Stimulated activated CD4-positive, alpha-beta T cell treated with anti-CD3 and anti-CD28 coated beads, Interleukin-15, amount 100 ng/mL, for 48 hours (primary cell): ENCODE data around the gene CPE.
"Not testable (repeated sequence)": the region's sequence is repeated elsewhere in the genome, so short reads cannot be mapped to it uniquely, and the experiment has no call there.

Experiments
- DNase-seq, 2 donors: peaks; one replicate each; pipeline ENCODE4 v3.0.0-alpha.2; 2020; ENCODE audit warnings: low read depth in 2 of 2

Gene CPE

DNA sequence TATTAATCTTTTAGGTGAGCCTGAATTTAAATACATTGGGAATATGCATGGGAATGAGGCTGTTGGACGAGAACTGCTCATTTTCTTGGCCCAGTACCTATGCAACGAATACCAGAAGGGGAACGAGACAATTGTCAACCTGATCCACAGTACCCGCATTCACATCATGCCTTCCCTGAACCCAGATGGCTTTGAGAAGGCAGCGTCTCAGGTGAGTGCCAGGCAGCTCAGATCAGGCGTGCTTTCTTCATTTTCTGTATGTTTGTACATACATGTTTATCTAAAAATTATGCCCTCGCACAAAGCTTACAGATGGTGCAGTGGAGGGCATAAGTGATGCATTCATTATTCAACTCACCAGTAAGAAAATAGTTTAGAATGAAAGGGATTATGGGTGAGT, 85.6 kb downstream of the CPE start:
- no peak for DNase-seq

DNA sequence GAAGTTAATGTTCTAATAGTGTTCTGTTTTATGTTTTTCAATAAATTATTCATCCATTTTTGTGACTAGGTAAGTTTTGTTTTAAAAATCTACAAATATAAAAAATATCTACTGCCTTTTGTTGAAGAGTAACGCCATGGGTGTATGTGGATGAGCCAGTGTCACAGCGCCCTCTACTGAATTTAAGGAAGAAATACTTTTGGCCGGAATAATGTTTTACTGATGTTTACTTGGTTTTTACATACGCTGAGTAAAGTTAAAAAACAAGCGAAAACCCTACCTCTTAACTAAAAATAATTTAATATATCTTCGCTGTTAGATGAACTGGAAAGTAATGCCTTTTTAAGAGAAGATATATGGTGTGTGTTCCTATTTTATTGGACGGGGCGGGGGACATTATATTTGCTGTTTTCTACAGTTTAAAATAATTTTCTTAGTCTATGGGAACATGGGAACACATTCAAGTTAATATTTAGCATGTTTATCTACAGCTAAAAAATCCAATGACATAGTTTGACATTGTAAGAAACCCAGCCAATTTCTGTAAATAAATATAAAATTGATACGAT, 86.1 kb downstream of the CPE start:
- peak in 1 of 2 donors; percentile 1 for DNase-seq

DNA sequence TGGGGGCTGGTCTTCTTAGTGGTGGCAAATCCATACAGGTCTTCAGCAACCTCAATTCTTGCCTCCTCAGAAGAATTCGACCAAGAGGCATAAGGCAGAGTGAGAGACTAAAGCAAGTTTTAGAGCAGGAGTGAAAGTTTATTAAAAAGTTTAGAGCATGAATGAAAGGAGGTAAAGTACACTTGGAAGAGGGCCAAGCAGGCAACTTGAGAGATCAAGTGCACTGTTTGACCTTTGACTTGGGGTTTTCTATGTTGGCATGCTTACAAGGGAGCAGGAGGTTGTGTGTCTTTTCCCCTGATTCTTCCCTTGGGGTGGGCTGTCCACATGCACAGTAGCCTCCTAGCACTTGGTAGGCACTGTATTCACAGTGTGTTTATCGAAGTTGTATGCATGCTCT, 91.2 kb downstream of the CPE start:
- DNase-seq, result no peak

DNA sequence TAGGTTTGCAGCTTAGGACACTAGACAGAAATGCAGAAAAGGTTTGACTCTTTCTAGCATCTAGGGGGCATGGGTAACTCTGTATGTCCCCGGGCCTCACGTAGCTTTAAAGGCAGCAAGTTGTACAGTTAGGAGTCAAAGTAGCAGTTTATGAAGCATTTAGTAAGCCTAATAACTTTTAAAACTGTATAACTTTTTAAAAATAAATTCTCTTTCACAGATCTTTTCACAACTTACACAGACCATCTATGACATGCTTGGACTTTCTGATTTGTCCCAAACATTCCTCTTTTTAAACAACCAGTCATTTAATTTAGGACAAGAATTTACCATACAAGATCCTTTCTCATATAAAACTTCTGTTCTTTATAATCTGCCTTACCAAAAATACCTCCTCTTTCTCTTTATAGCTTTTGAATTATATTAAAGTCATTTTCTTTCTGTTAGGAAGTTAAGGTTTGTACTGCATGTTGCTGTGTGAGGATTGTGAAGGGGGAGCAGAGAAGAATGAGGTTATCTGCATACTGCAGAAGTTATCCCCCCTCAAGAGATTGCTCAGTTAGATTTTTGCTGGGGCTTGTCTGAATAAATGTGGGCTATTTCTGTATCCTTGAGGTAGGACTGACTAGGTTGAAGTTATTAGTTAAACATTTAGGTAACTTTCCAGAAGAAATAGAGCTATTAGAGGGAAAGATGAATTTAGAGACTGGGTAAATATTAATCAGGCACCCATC, 94.3 kb downstream of the CPE start:
- DNase-seq, result no peak

DNA sequence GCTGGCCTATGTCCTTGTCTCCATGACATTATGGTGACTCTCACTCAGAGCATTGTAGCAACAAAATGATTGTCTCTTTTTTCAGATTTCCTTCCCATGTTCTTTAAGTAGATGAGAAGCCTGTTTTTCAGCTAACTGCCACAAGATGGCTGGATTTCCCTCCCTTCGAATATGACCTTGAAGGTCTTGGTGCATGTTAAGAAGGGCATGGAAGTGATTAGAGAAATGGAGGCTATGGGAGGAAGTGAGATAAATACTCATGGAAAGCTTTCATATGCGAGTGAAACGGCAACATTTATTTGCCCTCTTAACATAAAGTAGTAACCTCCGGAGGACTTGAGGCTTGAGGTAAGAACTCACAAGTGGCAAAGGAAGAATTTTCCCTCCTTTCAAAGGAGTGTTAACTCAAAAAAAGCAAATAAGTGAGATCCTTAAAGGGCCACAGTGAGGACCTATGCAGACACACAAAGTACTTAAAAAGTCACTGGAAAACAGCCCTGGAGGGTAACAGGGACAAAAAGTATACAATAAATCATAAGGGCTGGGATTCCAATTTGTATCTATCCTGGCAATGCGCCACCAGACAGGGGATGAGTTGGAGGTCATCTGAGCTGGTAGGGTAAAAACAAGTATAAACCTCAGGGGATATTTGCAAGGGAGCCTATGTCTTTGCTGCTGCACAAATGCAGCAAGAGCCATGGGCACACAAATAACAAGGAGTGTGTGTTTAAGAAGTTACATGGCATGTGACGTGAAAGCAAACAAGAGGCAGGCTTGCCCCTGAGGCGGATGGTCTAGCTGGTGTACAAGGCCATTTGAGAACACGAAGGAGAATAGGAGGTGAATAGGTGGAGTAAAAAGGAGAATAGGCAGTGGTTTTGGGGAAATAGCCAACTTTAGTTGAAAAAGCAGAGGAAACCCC, 96.2 kb downstream of the CPE start:
- DNase-seq, result no peak

DNA sequence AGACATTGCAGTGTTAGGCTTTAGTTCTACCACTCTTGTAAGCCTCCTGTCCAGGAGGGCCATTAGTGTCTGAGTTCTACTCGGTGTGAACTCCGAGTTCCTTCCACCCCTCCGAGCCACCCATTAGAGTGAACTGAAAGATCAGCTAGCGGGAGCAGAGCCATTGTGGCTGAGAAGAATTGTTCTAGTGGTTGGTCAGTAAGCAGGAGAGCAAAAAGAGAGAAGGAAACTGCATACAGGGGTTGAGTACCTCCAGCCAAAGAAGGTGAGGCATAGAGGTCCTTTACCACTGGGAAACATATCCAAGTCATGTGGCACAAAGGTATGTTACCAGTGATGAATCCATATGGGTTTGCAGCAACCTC, 96.9 kb downstream of the CPE start:
- no peak for DNase-seq

DNA sequence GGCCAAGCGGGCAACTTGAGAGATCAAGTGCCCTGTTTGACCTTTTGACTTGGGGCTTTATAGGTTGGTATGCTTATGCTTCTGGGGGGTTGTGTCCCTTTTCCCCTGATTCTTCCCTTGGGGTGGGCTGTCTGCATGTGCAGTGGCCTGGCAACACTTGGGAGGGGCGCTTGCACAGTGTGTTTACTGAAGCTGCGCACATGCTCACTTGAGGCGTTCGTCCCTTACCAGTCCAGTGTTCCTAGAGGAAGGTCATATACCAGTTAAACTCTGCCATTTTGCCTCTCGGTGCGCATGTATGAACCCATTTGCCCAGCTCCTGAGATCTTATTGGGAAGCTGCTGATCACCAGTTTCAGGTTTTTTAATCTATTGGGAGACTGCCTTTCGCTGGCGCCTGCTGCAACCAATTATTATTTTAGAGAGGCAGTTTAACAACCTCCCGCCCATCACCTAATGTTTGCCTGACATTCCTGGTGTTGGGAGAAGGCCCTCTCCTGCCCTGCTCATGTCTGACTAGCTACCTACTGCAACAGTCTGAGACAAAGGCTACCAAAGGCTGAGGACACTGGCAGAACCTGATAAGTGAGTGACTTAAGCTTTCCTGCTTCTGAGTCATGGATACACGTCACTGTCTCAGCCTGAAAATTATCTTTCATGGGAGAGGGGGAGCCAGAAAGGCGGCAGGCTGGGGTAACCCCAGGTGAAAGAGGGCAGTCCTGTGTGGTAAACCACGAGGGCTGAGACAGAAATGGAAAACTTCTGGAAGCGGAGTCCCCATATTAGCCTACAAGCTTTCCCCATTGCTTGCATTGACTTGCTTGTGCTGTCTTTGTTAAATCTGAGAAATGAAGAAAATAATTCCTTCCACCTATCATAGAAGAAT, 97.6 kb downstream of the CPE start:
- DNase-seq, result no peak

DNA sequence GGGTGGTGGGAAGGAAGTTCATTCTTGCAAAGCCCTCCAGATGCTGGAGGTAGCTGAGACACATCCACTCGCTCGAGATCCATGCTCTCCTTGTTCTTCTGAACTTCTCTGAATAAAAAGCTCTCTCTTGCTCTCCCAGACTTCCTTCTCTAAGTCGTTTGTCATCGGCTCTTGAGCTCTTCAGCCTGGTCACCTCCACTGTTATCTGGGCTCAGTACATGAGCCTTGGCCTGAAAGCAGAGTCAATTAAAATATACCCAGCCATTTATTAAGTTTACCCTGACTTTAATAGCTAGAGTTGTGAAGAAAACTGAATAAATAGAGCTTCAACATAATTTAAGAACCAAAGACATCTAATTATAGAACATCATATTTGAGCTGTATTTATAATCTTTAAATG, 99.0 kb downstream of the CPE start:
- no peak for DNase-seq

DNA sequence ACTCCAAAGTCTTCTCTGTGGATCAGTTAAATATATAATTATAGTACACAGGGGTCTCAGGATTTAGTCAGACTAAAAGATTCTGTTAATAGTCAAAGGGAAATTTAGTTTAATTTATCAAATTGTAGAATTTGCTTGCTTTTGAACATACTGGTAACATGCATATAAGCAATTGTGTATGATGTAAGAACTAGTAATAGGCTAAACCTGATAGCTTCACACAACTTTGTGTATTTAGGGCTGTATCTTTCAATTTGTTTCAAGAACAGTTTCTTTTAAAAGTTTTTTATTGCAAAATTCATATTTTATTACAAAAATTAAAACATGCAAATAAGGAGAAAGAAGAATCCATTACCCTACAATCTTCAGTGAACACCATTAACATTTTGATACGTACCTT, 99.5 kb downstream of the CPE start:
- DNase-seq, result no peak

DNA sequence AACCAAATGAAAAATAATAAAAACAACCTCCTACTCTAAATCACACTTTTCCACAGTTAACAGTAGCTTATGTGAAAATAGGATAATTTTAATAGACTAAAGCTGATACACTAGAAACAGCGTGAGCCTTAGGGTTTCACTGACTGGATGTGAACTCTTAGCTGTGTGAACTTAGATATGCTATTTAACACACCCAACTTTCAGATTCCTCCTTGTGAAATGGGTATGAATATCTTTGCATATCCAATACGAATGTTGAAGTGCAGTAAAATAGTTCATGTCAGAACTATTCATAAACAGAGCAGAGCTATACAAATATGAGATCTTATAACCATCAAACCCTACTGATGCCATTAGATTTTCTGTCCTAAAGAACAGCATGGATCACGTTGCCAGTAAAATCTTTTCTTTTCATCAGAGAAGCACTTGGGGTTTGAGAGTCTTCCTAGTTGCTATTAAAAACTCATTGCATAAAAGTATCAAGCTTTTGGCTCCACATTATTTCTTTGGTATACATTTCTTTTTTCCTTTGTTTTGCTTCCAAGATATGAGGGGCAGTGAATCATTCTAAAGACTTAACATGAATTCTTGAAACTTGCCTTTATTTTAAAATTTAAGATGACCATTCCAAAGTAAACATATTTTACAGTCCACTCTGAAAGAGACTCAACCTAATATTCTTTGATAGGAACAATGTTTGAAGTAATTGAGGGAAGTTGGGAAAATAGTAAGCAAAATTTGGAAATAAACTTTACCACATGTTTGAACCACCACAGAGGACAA, 102.4 kb downstream of the CPE start:
- no peak for DNase-seq

DNA sequence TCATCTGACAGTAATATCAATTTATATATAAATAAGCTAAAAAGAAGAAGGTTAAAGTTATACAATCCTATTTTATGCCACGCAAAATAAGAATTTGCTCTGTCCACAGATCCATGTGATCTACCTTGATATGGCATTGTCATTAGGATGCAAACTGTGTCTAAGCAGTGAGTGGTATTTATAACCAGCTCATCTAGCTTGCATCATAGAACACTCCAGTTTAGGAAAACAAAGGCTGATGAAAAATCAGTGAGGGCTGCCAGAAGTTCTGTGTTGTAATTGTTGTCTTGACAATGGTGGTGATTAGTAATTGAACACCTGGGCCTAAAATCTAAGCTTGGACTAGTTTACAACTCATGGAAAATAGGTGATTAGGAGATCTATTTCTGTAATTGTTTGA, 111.0 kb downstream of the CPE start:
- DNase-seq, result no peak

DNA sequence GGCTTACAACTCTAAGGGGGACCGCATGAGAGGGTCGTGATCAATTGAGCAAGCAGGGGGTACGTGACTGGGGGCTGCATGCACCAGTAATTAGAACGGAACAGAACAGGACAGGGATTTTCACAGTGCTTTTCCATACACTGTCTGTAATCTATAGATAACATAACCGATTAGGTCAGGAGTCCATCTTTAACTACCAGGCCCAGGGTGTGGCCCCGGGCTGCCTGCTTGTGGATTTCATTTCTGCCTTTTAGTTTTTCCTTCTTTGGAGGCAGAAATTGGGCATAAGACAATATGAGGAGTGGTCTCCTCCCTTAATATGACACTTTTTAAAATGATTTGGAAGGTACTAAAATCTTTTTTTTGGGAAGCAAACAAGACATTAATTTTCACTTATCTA, 113.8 kb downstream of the CPE start:
- DNase-seq, result not testable (repeated sequence)

DNA sequence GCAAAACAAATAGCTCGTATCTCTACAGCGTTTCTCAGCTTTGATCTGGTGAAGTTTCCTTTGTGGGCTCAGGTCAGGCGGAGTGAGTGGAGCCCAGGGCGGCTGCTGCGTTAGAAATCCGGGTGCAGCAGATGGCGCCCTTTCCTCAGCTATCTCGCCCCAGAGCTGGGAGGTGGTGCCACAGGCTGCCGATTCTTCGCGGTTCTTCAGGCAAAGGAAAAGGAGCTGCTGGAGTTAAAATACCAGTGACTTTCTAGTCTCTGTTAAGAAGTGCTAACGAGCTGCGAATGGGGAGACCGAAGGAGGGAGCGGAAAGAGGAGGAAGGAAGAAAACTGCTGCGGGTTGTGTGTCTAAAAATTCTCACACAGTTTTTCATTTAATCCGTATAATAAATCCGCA, 114.6 kb downstream of the CPE start:
- peak; percentile 38 to 45 for DNase-seq

DNA sequence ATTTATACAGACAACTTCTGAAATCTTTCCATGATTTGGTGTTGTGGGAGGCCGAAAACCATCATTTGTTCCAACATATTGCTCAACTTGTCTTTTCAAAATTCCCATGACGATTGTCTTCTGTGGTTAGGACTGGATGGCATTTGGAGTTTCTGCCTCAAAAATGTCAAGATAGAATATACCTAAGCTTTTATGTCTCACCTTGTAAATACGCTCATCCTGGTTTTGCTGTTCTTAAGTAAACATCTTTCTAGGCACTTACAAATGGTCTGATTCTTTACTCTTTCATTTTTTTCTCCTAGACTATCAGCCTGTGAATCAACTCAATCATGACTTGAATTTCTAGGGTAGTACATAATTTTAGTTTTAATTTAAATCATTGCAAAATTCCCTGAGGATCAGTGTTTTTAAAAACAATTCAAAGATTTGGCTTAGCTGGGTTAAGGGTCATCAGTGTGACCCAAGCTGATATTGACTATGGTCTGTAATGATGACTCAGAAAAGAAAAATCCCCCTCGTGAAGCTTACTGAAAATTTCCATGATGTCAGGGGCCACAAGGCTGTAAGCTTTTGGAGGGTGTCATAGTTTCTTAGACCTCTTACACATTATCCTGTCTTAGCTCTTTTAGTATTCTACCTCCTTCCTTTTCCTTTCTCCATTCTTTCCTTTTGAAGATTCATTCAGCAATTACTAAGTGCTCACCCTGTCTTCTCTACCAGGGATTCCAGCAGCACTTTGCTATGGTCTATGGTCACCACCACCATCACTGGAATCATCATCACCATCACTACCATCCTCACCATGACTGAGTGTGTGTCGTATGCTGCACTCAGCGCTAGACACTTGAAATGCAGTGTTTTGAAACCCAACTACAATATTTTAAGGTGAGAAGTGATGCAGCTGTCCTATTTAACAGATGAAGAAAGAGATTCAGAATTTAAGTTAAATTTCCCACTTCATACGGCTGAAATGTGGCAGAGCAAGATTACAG, 124.4 kb downstream of the CPE start:
- DNase-seq, result no peak

DNA sequence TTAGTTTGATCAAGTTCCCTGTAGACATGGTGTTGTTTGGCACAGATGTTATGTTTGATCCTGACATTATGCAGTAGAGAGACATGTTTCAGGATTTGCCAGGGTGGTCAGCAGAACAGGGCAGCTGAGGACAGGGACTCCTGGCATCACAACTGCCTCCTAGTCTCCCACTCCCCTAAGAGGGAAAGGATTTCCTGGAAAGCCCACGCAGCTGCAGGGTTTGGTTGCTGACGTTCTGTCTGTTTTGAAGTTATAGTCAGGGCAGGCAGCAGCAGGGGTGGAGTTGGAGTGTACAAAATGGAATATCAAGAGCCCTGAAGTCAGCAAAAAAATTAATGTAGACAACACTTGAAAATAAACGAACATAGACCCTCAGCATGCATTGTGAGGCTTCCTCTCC, 125.4 kb downstream of the CPE start:
- DNase-seq, result no peak

DNA sequence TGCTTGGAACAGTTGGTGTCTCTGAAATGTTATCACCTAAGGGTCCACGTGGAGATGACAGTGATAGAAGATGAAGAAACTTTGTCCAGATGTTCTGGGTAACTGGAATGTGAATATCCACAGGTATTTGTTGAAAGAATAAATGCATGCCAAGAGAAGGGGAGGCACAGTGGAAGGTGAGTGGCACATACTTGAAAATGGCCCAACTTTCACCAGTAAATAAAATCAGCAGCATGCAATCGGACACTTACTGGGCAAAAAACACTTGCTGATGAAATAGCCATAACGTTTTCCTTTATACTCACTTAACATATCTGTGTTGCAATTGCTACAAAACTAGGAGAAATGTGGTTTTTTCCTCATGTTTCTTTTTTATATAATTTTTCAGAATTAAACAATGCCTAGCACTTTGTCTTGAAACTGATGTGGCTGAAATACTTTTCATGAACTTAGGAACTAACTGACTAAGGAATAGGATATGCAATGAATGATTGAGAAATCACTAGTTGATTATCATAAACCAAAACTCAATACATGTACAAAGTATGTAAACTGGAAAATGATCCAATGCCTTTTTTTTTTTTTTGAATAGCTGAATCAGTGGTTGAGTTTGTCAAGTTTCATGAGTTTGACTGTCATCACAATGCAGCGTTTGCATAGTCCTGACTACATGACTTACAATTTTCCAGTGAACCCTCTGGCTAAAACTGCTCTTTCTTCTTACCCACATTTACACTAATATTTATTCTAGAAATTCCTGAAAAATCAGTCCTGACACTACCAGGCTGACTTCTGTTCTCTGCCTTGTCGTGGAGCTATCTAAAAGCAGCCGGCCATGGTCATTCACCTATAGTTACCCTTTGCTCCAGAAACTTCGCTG, 127.4 kb downstream of the CPE start:
- no peak for DNase-seq

DNA sequence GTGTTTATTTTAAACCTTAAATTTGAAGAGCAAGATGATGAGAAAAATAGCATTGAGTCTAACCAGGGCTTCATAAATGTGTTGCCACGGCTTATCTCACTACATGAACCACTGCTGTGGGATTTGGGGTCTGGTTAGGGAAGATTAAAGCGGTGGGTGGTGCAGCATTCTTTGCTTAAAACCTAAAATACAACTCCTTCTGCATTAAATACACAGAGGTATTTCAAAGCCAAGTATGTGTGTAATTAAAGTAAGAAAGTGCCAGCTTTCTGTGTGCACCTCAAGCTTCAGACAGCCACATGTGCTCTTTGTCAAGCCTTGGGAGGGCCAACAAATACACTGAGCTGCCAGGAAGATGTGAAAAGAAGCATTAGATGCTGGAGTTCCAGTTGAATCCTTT, 128.0 kb downstream of the CPE start:
- no peak for DNase-seq

DNA sequence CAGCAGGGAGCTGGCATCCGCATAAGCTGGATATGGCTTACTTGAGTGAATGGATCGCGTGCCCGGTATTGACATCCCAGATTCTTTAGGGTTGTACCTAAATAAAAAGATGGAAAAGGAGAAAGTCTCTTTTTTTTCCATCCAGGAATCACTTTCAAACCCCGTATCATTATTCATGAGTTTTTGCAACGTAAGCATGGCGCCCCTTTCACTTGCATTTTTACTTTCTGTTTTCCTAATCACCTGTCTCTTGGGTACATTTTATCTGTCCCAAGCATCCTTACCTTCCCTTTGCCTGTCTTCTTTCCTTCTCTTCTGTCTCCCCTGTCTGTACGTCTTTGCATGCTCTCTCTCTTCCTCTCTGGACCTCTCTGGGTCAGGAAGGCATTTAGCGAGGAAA, 128.6 kb downstream of the CPE start:
- no peak for DNase-seq
